Parathyroid adenoma (tissue), 2 donors: ENCODE data around the gene DES.

ENCODE experiments used
- H2AFZ ChIP-seq: fragments of 300-600 bp; sonication (generic); one replicate; pipeline ENCODE4 v1.7.0; 2017; ENCODE audit warnings: antibody characterized with exemption, mild to moderate bottlenecking
- H3K27ac ChIP-seq: fragments of 300-600 bp; sonication (generic); one replicate; pipeline ENCODE4 v1.7.0; 2017
- H3K27me3 ChIP-seq: fragments of 300-600 bp; sonication (generic); one replicate; pipeline ENCODE4 v1.7.0; 2017; ENCODE audit warnings: low read length; ENCODE audit not compliant: control insufficient read depth, insufficient read depth
- H3K36me3 ChIP-seq: fragments of 300-600 bp; sonication (generic); one replicate; pipeline ENCODE4 v1.7.0; 2017; ENCODE audit warnings: low read length; ENCODE audit not compliant: control insufficient read depth, insufficient read depth
- H3K4me1 ChIP-seq: fragments of 300-600 bp; sonication (generic); one replicate; pipeline ENCODE4 v1.7.0; 2017; ENCODE audit warnings: control low read depth
- H3K4me2 ChIP-seq: fragments of 300-600 bp; sonication (generic); one replicate; pipeline ENCODE4 v1.7.0; 2017; ENCODE audit warnings: low read length
- H3K4me3 ChIP-seq: fragments of 300-600 bp; sonication (generic); one replicate; pipeline ENCODE4 v1.7.0; 2017; ENCODE audit warnings: low read depth, low read length
- H3K79me2 ChIP-seq: fragments of 300-600 bp; sonication (generic); one replicate; pipeline ENCODE4 v1.7.0; 2017; ENCODE audit warnings: control low read depth
- H3K9ac ChIP-seq: fragments of 300-600 bp; sonication (generic); one replicate; pipeline ENCODE4 v1.7.0; 2017; ENCODE audit warnings: mild to moderate bottlenecking
- H3K9me3 ChIP-seq: fragments of 300-600 bp; sonication (generic); one replicate; pipeline ENCODE4 v1.7.0; 2017; ENCODE audit warnings: low read length; ENCODE audit not compliant: control insufficient read depth
- CTCF ChIP-seq: fragments of 300-600 bp; sonication (generic); IDR thresholded peaks from one replicate; pipeline ENCODE4 v1.7.0; 2017; ENCODE audit warnings: antibody characterized with exemption, mild to moderate bottlenecking
- donor health status: primary hyperparathyroidism.

DES gene

DNA sequence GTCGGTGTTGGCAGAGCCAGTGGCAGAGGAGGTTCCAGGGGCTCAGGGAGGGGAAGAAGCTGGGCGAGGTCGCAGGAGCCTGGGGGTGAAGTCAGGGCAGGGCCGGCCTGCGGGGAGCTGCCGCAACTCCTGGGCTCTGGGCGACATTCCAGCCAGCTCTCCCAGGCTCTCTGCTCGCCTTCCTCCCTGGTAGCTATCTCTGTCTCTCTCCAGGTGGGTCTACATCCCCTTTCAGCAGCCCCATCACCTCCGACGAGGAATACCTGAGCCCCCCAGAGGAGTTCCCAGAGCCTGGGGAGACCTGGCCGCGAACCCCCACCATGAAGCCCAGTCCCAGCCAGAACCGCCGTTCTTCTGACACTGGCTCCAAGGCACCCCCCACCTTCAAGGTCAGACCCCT is 43.5 kb downstream of the DES start:
- Histone ChIP-seq H3K36me3 (no peaks in the 10 kb centered on the region), H3K27me3 (no peaks in the 10 kb centered on the region), H3K4me1 (no peaks in the 10 kb centered on the region), H3K79me2 (peaks cover 3% of the 10 kb centered on the region), H3K27ac (no peak overlapping the region), H3K4me2 (no peak overlapping the region), H3K9ac (no peak overlapping the region), H3K4me3 (no peak overlapping the region), H2AFZ (no peak overlapping the region), H3K9me3 (no peaks in the 10 kb centered on the region)
- TF ChIP-seq CTCF: no peak

DNA sequence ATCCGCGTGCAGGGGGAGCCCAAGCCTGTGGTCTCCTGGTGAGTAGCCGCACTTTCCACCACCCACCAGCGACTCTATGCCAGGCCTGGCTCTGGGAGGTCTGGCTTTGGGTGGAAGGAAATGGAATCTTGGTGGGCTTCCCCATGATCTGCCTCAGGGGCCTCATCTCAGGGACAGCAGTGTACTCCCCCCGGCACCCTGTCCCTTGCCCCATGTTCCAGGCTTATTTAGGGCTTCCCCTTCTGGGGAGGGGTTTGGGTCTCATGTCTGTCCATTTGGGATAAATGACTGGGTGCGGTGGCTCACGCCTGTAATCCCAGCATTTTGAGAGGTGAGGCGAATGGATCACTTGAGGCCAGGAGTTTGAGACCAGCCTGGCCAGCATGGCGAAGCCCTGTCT is 44.2 kb downstream of the DES start:
- H3K4me3 ChIP-seq: no peak overlapping the region

GRCh38 chr2:219464286-219465032 is 46.3 kb downstream of the DES start:
- no peak overlapping the region for H3K9ac ChIP-seq
- no peaks in the 10 kb centered on the region for H3K36me3 ChIP-seq
- H3K27ac ChIP-seq: no peak overlapping the region

More for the DNA sequence above, 44.2 kb downstream of the DES start:
- Histone ChIP-seq H3K27ac (no peak overlapping the region), H3K9ac (no peak overlapping the region), H2AFZ (no peak overlapping the region), H3K4me1 (no peaks in the 10 kb centered on the region), H3K27me3 (no peaks in the 10 kb centered on the region), H3K36me3 (no peaks in the 10 kb centered on the region), H3K79me2 (peaks cover 3% of the 10 kb centered on the region), H3K9me3 (no peaks in the 10 kb centered on the region), H3K4me2 (no peak overlapping the region)
- TF ChIP-seq CTCF: no peak

GRCh38 chr2:219465659-219466561 is 47.7 kb downstream of the DES start:
- Histone ChIP-seq H3K36me3 (no peaks in the 10 kb centered on the region), H3K4me1 (peaks cover 3% of the 10 kb centered on the region), H3K27ac (no peak overlapping the region), H3K4me3 (no peak overlapping the region), H3K79me2 (no peaks in the 10 kb centered on the region), H3K9me3 (no peaks in the 10 kb centered on the region), H3K27me3 (no peaks in the 10 kb centered on the region), H2AFZ (no peak overlapping the region), H3K4me2 (no peak overlapping the region), H3K9ac (no peak overlapping the region)
- TF ChIP-seq CTCF: no peak

More at GRCh38 chr2:219464286-219465032, 46.3 kb downstream of the DES start:
- Histone ChIP-seq H3K4me3 (no peak overlapping the region), H3K9me3 (no peaks in the 10 kb centered on the region), H3K4me2 (no peak overlapping the region), H3K79me2 (peaks cover 3% of the 10 kb centered on the region), H2AFZ (no peak overlapping the region), H3K4me1 (peaks cover 3% of the 10 kb centered on the region), H3K27me3 (no peaks in the 10 kb centered on the region)
- TF ChIP-seq CTCF: no peak
